Kidney (tissue), 14 donors: ENCODE data around the gene PPP1CB. TPM values are rescaled to one million over a fixed set of nuclear protein-coding genes. Genes with fewer than 3 reads are reported as not detected.
A peak's percentile ranks its signal among the peaks of the same experiment; 100 is the strongest.

Experiments
- DNase-seq, 5 donors: peaks; one replicate each; pipeline ENCODE4 v3.0.0-alpha.2; 2013 to 2020
- FAIRE-seq: peaks from 2 replicates; lab custom pipeline; 2012; peaks lifted over from hg19 to GRCh38; lab: Jason Lieb, UNC
- H3K27ac ChIP-seq, 2 donors: one replicate each; pipeline ENCODE4 v1.7.0; 2013; ENCODE audit warnings: low read depth in 2 of 2, low read length in 2 of 2, inconsistent platforms in 1 of 2
- H3K27me3 ChIP-seq: one replicate; pipeline ENCODE4 v1.7.1; 2013; ENCODE audit warnings: low read length, inconsistent platforms; ENCODE audit not compliant: control insufficient read depth, insufficient read depth
- H3K36me3 ChIP-seq, 3 donors: one replicate each; pipeline versions ENCODE4 v1.7.0 to v1.7.1; 2013; ENCODE audit warnings: low read length in 3 of 3, control low read depth in 1 of 3, inconsistent platforms in 1 of 3; ENCODE audit not compliant: insufficient read depth in 3 of 3, control insufficient read depth in 2 of 3
- H3K4me1 ChIP-seq, 3 donors: one replicate each; pipeline versions ENCODE4 v1.7.0 to v1.7.1; 2013; ENCODE audit warnings: low read length in 3 of 3, inconsistent platforms in 1 of 3, low read depth in 1 of 3; ENCODE audit not compliant: control insufficient read depth in 2 of 3, insufficient read depth in 2 of 3
- H3K4me3 ChIP-seq, 3 donors: one replicate each; pipeline versions ENCODE4 v1.7.0 to v1.8.1; 2013; ENCODE audit warnings: low read length in 3 of 3, control low read depth in 1 of 3, inconsistent platforms in 1 of 3
- H3K9ac ChIP-seq, 3 donors: one replicate each; pipeline versions ENCODE4 v1.7.0 to v1.7.1; 2013; ENCODE audit warnings: low read length in 3 of 3, control low read depth in 1 of 3, inconsistent platforms in 1 of 3
- H3K9me3 ChIP-seq, 3 donors: one replicate each; pipeline versions ENCODE4 v1.7.0 to v1.7.1; 2013; ENCODE audit warnings: low read length in 3 of 3, control low read depth in 1 of 3, inconsistent platforms in 1 of 3; ENCODE audit not compliant: control insufficient read depth in 2 of 3, insufficient read depth in 1 of 3
- intact Hi-C: fragments of 100-400 bp; cut with DNase I; formaldehyde crosslinking; loops from one replicate; pipeline ENCODE4 v1.11.1; 2022
- polyA plus RNA-seq: library from polyadenylated mRNA; stranded (reverse); fragments of 350-450 nt; fragmentation: Illumina TruSeq; extraction: RNeasy Lipid Tissue Mini Kit (QIAGEN cat#74804); gene quantifications from one replicate; pipeline ENCODE4 v1.2.3, GENCODE V29; 2014; ENCODE audit warnings: low read depth, low replicate concordance; ENCODE audit not compliant: insufficient read depth
- total RNA-seq: library from RNA; stranded (reverse); fragmentation: NEBNext Ultra II Directional; extraction: Animal tissue kit (Norgen Biotek cat#: 25700); gene quantifications from one replicate; pipeline ENCODE4 v1.2.1, GENCODE V29; 2021
- TF ChIP-seq, protein P1 (sequence below): IDR thresholded peaks from 3 replicates; pipeline ENCODE4 v1.5.1; 2012; ENCODE audit warnings: mild to moderate bottlenecking, moderate library complexity, borderline replicate concordance; ENCODE audit not compliant: insufficient read depth; ENCODE audit errors: extremely low read depth
- donor health status: control.
- donor health status: control.
- donor health status: control.
- donor health status: control.
- donor health status: control.
- donor health status: DM: yes; HTN: yes; CAD: no.
- donor health status: Normal renal cell carcinoma (clear cell type).

PPP1CB gene
- total and polyA plus RNA-seq, 2 donors from 2014 or later: 63.3 to 358 TPM

DNA sequence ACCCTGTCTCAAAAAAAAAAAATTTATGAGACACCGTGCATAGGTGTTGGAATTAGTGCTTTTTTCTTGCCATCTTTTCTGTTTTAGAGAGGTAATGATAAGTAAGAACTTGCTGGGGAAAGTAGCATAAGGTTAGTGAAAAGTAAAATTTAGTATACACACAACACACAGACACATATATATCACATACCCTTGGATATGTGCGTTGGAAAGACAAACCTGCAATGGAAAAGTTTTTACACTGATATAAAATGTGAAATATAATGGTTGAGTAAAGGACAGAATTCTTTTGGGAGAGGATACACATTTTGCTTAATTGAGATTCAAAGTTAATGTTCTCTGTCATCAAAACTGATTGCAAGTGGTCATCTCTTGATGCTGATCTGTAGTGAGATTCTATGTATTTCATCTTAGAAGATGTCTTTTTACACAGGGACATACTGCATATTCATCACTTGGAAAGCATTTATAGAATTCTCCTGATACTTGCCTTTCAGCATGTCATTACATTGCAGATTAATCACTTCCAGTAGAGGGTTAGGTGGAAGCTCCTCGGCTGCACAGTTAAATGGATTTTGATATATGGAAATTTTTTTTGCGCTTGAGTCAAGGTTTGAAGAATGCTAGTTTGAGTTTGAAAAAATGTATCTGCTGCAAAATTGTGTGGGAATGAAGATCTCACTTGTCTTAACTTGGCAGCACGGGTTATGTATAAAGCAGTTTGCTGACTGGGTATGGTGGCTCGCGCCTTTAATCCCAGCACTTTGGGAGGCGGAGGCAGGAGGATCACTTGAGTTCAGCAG is 13.5 kb downstream of the PPP1CB start:
- DNase-seq (no peak), FAIRE-seq (no peak)
- Histone ChIP-seq H3K36me3 (peaks cover 3 to 10% (median 3%) of the 10 kb centered on the region in 3 donors), H3K9ac (no peak overlapping the region), H3K4me3 (no peak overlapping the region), H3K27ac (no peak overlapping the region), H3K27me3 (no peaks in the 10 kb centered on the region), H3K9me3 (no peaks in the 10 kb centered on the region), H3K4me1 (peaks cover 0 to 8% (median 5%) of the 10 kb centered on the region in 3 donors)
- TF ChIP-seq, protein P1, sequence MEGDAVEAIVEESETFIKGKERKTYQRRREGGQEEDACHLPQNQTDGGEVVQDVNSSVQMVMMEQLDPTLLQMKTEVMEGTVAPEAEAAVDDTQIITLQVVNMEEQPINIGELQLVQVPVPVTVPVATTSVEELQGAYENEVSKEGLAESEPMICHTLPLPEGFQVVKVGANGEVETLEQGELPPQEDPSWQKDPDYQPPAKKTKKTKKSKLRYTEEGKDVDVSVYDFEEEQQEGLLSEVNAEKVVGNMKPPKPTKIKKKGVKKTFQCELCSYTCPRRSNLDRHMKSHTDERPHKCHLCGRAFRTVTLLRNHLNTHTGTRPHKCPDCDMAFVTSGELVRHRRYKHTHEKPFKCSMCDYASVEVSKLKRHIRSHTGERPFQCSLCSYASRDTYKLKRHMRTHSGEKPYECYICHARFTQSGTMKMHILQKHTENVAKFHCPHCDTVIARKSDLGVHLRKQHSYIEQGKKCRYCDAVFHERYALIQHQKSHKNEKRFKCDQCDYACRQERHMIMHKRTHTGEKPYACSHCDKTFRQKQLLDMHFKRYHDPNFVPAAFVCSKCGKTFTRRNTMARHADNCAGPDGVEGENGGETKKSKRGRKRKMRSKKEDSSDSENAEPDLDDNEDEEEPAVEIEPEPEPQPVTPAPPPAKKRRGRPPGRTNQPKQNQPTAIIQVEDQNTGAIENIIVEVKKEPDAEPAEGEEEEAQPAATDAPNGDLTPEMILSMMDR: no peak
- intact Hi-C loops: no loop called here

DNA sequence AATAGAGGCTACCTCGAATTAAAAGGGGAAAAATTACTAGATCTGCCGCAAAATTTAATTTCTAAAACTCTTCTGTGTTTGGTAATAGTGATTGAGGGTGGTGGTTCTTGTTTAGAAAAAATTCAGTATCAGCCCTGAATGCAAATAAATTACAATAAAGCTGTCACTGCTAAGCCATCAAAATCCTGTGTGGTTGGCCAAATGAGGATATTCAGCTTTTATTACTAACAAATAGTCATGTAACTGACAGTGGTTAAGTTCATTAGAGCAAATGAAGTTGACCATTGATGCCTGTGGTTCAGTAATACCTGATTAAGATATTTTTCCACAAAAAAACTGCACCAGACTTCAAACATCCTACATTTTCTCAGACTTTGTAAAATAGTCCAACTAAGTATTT is 14.4 kb downstream of the PPP1CB start:
- Histone ChIP-seq H3K9me3 (no peaks in the 10 kb centered on the region), H3K27ac (no peak overlapping the region), H3K27me3 (no peaks in the 10 kb centered on the region), H3K4me1 (peaks cover 0 to 8% (median 2%) of the 10 kb centered on the region in 3 donors), H3K4me3 (no peak overlapping the region), H3K9ac (no peak overlapping the region), H3K36me3 (peaks cover 0 to 6% (median 0%) of the 10 kb centered on the region in 3 donors)
- TF ChIP-seq, protein P1: no peak
- FAIRE-seq (no peak), DNase-seq (no peak)
- intact Hi-C loops: no loop called here

DNA sequence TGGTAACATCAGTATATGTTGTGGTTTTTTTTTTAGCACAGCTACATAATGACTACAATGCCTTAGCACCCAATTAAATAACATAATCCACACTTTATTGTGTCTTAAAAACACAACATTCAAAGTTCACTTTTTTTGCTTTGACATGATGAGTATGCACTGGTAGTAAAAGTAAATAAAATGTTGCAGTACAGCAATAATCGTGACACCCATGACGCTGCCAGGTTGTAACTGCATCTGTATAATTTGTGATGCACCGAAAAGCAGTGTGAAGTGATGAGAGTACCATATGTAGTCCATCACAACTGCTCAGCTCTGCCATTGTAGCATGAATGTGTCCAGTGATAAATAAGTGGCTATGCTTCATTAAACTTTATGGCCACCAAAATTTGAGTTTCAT is 15.7 kb downstream of the PPP1CB start:
- FAIRE-seq (no peak), DNase-seq (peak in 1 of 5 donors; percentile 19)
- H3K9me3 ChIP-seq: no peaks in the 10 kb centered on the region
- H3K4me1 ChIP-seq: peaks cover 0 to 8% (median 2%) of the 10 kb centered on the region in 3 donors
- TF ChIP-seq, protein P1: no peak
- H3K27ac ChIP-seq: no peak overlapping the region
- intact Hi-C loops: no loop called here
- H3K4me3 ChIP-seq: no peak overlapping the region
- no peaks in the 10 kb centered on the region for H3K36me3 ChIP-seq
- H3K9ac ChIP-seq: no peak overlapping the region
- H3K27me3 ChIP-seq: no peaks in the 10 kb centered on the region
